Cardiac fibroblast (primary cell): Measurements from ENCODE around the gene ARHGAP26.
A peak's percentile ranks its signal among the peaks of the same experiment; 100 is the strongest.

Experiments
- DNase-seq, 2 donors: peaks; one replicate each; pipeline versions ENCODE4 v3.0.0 to v3.0.0-alpha.2; 2010; ENCODE audit warnings: low read depth in 2 of 2
- H3K4me3 ChIP-seq, 2 donors: replicated peaks in 1 of 2; 1 replicate in 1 of 2; 2 replicates in 1 of 2; pipeline ENCODE4 v1.5.1; 2011; ENCODE audit warnings: low read depth in 2 of 2, low read length in 2 of 2, mild to moderate bottlenecking in 2 of 2, moderate library complexity in 1 of 2
- CTCF ChIP-seq: IDR thresholded peaks from one replicate; pipeline ENCODE4 v1.5.1; 2011; ENCODE audit warnings: low read depth, mild to moderate bottlenecking, low read length, inconsistent platforms

ARHGAP26 gene

DNA sequence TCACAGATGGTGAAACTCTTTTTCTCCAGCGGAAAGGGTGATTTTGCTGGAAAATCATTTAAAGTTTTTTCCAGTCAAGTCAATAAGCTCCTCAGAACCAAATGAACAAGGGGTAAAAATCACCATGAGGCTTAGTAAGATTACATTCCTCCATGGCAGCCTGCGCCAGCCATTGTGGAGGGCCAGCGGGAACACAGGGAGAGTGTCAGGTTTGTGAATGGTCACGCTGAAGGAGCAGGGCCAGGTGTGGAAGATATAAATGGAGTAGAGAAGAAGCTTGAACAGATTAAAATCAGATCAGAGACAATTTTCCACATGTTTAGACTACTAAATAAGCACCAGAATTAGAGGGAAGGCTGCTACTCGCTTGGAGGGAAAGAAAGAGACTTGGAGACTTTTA lies 424.5 kb downstream of the ARHGAP26 start:
- no peak overlapping the region for H3K4me3 ChIP-seq
- no peak for TF ChIP-seq CTCF
- DNase-seq = no peak

GRCh38 chr5:143195491-143195890 lies 425.3 kb downstream of the ARHGAP26 start:
- H3K4me3 ChIP-seq = no peak overlapping the region
- peak; percentile 52 to 68 for DNase-seq
- TF ChIP-seq CTCF = no peak

DNA sequence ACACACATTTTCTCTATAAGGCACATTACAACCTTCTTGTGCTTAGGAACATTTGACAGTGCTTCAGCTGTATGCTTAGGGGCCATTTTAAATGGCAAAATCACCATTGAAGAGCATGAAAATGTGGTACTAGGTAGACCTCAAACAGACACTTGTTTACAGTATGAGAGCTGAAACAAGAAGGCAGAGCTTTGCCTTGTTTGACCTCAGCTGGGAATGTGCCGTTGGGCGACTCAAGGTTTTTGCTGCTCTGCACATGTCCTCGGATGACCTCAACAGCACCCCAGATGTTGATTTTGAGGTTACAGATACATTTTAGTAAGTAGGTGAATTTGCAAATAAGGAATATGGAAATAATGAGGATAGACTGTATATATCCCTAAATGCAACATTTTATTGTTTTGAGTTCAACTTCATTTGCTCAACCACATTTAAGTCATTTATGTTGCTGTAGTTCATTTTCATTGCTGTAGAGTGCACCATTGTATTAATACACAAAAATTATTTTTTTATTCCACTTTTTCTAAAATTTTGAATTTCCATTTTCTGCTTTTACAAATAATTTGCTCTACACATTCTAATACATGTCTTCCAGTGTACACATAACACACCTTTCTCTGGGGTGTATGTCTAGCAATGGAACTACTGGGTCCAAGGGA lies 426.6 kb downstream of the ARHGAP26 start:
- no peak overlapping the region for H3K4me3 ChIP-seq
- no peak for DNase-seq
- no peak for TF ChIP-seq CTCF

DNA sequence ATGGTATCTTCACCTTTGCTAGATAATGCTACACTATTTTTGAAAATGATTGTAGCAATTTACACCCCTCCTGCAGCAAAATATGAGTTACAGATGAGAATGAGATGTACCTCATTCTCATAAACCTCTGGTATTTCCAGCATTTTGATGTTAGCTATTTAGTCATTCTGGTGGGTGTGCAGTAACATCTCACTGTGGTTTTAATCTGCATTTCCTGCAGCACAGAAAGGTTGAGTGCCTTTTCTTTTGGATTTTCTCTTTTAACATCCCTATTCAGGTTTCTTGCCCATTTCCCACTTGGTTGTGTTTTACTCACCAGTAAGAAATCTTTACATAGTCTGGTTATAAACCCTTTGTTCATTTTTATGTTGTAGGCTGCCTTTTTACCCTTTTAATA lies 427.1 kb downstream of the ARHGAP26 start:
- DNase-seq = peak in 1 of 2 donors; percentile 36
- TF ChIP-seq CTCF = no peak

DNA sequence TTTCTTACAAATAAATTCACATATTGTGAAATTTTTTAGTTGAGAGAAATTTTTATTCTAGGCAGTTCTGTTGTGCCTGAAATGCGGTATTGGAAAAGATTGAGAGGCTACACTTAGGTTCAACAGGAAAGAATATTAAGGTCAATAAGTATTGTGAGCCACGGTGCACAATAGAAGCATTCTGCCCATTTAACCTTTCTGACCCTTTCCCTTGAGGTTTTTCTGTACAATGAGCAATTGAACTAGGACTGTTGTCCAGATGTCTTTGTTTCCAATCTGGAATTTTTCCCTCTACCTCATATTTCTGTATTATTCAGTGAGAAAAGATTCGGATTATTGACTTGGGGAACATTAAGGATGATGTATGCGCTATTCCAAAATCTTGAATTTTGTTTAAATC lies 428.2 kb downstream of the ARHGAP26 start:
- no peak overlapping the region for H3K4me3 ChIP-seq
- DNase-seq = no peak
- no peak for TF ChIP-seq CTCF

More for the DNA sequence above, 427.1 kb downstream of the ARHGAP26 start:
- no peak overlapping the region for H3K4me3 ChIP-seq

- TF ChIP-seq CTCF = no peak
- H3K4me3 ChIP-seq = no peak overlapping the region
- DNase-seq = no peak
These were observed 429.0 kb downstream of the ARHGAP26 start for GRCh38 chr5:143199161-143199560.

- no peak overlapping the region for H3K4me3 ChIP-seq
- DNase-seq = no peak
- no peak for TF ChIP-seq CTCF
These were observed 429.7 kb downstream of the ARHGAP26 start for GRCh38 chr5:143199843-143200242.
